NCI-H1105 (cell line): ENCODE data around the gene ANKRD11.
"Not testable (repeated sequence)": the region's sequence is repeated elsewhere in the genome, so short reads cannot be mapped to it uniquely, and the experiment has no call there.

Experiments used
- DNase-seq: peaks from one replicate; lab custom pipeline; 2025; lab: John Stamatoyannopoulos, UW

The ANKRD11 gene

GRCh38 chr16:89478576-89479221 lies 11.7 kb downstream of the ANKRD11 start:
- no peak for DNase-seq

- no peak for DNase-seq
Measured at GRCh38 chr16:89476811-89477261, 13.5 kb downstream of the ANKRD11 start.

GRCh38 chr16:89476379-89476778 lies 14.0 kb downstream of the ANKRD11 start:
- no peak for DNase-seq

GRCh38 chr16:89475144-89475543 lies 15.2 kb downstream of the ANKRD11 start:
- no peak for DNase-seq

GRCh38 chr16:89473791-89474414 lies 16.5 kb downstream of the ANKRD11 start:
- DNase-seq = no peak

GRCh38 chr16:89473136-89473712 lies 17.1 kb downstream of the ANKRD11 start:
- DNase-seq = no peak

GRCh38 chr16:89472711-89473075 lies 17.7 kb downstream of the ANKRD11 start:
- DNase-seq = no peak

GRCh38 chr16:89467382-89467781 lies 23.0 kb downstream of the ANKRD11 start:
- no peak for DNase-seq

- no peak for DNase-seq
Measured at GRCh38 chr16:89466920-89467319, 23.4 kb downstream of the ANKRD11 start.

- DNase-seq = not testable (repeated sequence)
Measured at GRCh38 chr16:89463312-89463711, 27.0 kb downstream of the ANKRD11 start.

GRCh38 chr16:89462639-89463038 lies 27.7 kb downstream of the ANKRD11 start:
- DNase-seq = not testable (repeated sequence)

GRCh38 chr16:89461890-89462289 lies 28.5 kb downstream of the ANKRD11 start:
- DNase-seq = not testable (repeated sequence)

GRCh38 chr16:89460556-89460955 lies 29.8 kb downstream of the ANKRD11 start:
- DNase-seq = no peak

- no peak for DNase-seq
Measured at GRCh38 chr16:89458967-89459366, 31.4 kb downstream of the ANKRD11 start.

- DNase-seq = no peak
Measured at GRCh38 chr16:89458551-89458950, 31.8 kb downstream of the ANKRD11 start.

- DNase-seq = no peak
Measured at GRCh38 chr16:89456419-89456959, 33.9 kb downstream of the ANKRD11 start.

- no peak for DNase-seq
Measured at GRCh38 chr16:89455692-89456091, 34.7 kb downstream of the ANKRD11 start.

- no peak for DNase-seq
Measured at GRCh38 chr16:89455178-89455577, 35.2 kb downstream of the ANKRD11 start.

- not testable (repeated sequence) for DNase-seq
Measured at GRCh38 chr16:89454378-89455125, 35.8 kb downstream of the ANKRD11 start.

GRCh38 chr16:89453501-89454321 lies 36.6 kb downstream of the ANKRD11 start:
- DNase-seq = no peak

- no peak for DNase-seq
Measured at GRCh38 chr16:89452925-89453324, 37.4 kb downstream of the ANKRD11 start.

- no peak for DNase-seq
Measured at GRCh38 chr16:89452241-89452640, 38.1 kb downstream of the ANKRD11 start.
